Measurements from ENCODE around the gene NUDT5. TPM values are rescaled to one million over a fixed set of nuclear protein-coding genes. Genes with fewer than 3 reads are reported as not detected.
"Not testable (repeated sequence)": the region's sequence is repeated elsewhere in the genome, so short reads cannot be mapped to it uniquely, and the experiment has no call there.

Gene NUDT5
- total and polyA plus RNA-seq, 3 experiments from 2014 or later = 61.4 to 125 (median 119) TPM

DNA sequence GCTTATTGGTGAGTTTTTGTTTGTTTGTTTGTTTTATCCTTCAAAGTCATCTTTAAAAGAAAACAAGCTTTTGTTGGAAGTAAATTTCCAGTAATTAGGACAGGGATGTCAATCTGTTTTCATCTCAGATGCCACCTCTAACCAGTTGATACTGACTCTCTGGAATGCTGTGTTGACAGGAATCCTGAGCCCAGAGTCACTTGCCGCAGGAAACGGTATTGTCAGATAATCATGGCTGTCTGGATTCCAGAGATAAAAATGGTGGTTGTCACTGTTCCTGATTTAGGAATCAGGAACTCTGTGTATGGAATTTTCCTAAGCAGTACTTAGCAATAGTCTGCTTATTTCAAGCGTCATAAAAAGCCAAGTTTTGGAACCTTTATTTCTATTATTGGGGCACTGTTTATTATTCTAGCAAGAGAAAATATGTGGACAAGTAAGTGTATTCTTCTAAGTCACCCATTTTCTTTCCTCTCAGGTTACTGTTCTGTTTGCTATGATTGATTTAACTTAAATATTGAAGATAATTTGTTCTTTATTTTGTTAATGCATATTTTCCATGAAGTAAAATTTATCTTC lies 39.5 kb upstream of the NUDT5 start:
- Histone ChIP-seq H3K27ac (ENCODE audit: low read depth, low read length) (no peak overlapping the region), H3K27me3 (ENCODE audit: insufficient read depth, low read length, poor library complexity, severe bottlenecking) (no peaks in the 10 kb centered on the region), H3K36me3 (ENCODE audit: insufficient read depth, low read length) (peaks cover 34% of the 10 kb centered on the region), H3K4me3 (ENCODE audit: low read length) (no peak overlapping the region), H3K4me1 (ENCODE audit: insufficient read depth, low read length) (no peaks in the 10 kb centered on the region), H3K9me3 (ENCODE audit: low read length) (no peaks in the 10 kb centered on the region)
- POLR2A ChIA-PET = no interaction called here
- CTCF ChIA-PET = no interaction called here
- DNase-seq = no peak
- Mint-ChIP-seq H3K9me3 (no peaks in the 10 kb centered on the region), H3K27ac (peak overlapping the region in 1 of 8 donors; percentile 3), H3K27me3 (no peaks in the 10 kb centered on the region), H3K4me3 (no peak overlapping the region), H3K4me1 (peaks cover 0 to 2% (median 0%) of the 10 kb centered on the region in 3 donors), H3K36me3 (peaks cover 2 to 72% (median 28%) of the 10 kb centered on the region in 3 donors)

DNA sequence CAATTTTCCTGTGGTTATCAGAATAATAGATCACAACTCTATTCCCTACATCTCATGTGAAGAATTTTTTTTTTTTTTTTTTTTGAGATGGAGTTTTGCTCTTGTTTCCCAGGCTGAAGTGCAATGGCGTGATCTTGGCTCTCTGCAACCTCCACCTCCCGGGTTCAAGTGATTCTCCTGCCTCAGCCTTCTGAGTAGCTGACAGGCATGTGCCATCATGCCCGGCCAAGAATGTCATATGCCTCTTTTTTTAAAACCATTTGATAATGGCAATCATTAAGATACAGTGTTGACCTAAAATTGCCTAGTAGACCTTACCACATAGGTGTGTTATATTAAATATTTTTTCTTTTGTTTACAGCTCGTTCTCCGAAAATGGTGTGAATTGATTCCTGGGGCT lies 39.0 kb upstream of the NUDT5 start:
- H3K27me3 Mint-ChIP-seq; CTCF ChIA-PET; H3K4me1 ChIP-seq (ENCODE audit: insufficient read depth, low read length); H3K27ac ChIP-seq (ENCODE audit: low read depth, low read length); H3K4me3 ChIP-seq (ENCODE audit: low read length); H3K4me1 Mint-ChIP-seq; H3K27me3 ChIP-seq (ENCODE audit: insufficient read depth, low read length, poor library complexity, severe bottlenecking); H3K4me3 Mint-ChIP-seq; DNase-seq; H3K9me3 Mint-ChIP-seq; POLR2A ChIA-PET; H3K9me3 ChIP-seq (ENCODE audit: low read length): not testable (repeated sequence)
- peaks cover 0 to 73% (median 29%) of the 10 kb centered on the region in 3 donors for H3K36me3 Mint-ChIP-seq
- peak overlapping the region in 1 of 8 donors; percentile 3 for H3K27ac Mint-ChIP-seq
- peaks cover 34% of the 10 kb centered on the region for H3K36me3 ChIP-seq (ENCODE audit: insufficient read depth, low read length)

GRCh38 chr10:12228851-12229250 lies 33.2 kb upstream of the NUDT5 start:
- DNase-seq = no peak
- H3K27ac Mint-ChIP-seq = peak overlapping the region in 1 of 8 donors; percentile 1
- no peak overlapping the region for H3K4me3 Mint-ChIP-seq
- H3K36me3 Mint-ChIP-seq = peaks cover 0 to 61% (median 20%) of the 10 kb centered on the region in 3 donors
- ChIA-PET POLR2A (no interaction called here), CTCF (interaction anchor here (0.9 kb wide), 1 partner anchor 12 kb away, joined by 3 read pairs; no protein-coding TSS in a partner anchor)
- H3K4me3 ChIP-seq (ENCODE audit: low read length) = no peak overlapping the region
- no peaks in the 10 kb centered on the region for H3K9me3 ChIP-seq (ENCODE audit: low read length)
- peaks cover 7% of the 10 kb centered on the region for H3K36me3 ChIP-seq (ENCODE audit: insufficient read depth, low read length)
- no peak overlapping the region for H3K27ac ChIP-seq (ENCODE audit: low read depth, low read length)
- H3K27me3 ChIP-seq (ENCODE audit: insufficient read depth, low read length, poor library complexity, severe bottlenecking) = no peaks in the 10 kb centered on the region
- no peaks in the 10 kb centered on the region for H3K9me3 Mint-ChIP-seq
- no peaks in the 10 kb centered on the region for H3K27me3 Mint-ChIP-seq
- peaks cover 0 to 3% (median 2%) of the 10 kb centered on the region in 3 donors for H3K4me1 Mint-ChIP-seq
- no peaks in the 10 kb centered on the region for H3K4me1 ChIP-seq (ENCODE audit: insufficient read depth, low read length)

- peaks cover 0 to 59% (median 19%) of the 10 kb centered on the region in 3 donors for H3K36me3 Mint-ChIP-seq
- H3K4me1 Mint-ChIP-seq; H3K4me3 Mint-ChIP-seq; H3K9me3 Mint-ChIP-seq; H3K27me3 ChIP-seq (ENCODE audit: insufficient read depth, low read length, poor library complexity, severe bottlenecking); H3K9me3 ChIP-seq (ENCODE audit: low read length); H3K4me1 ChIP-seq (ENCODE audit: insufficient read depth, low read length); POLR2A ChIA-PET; H3K27ac Mint-ChIP-seq; H3K36me3 ChIP-seq (ENCODE audit: insufficient read depth, low read length); DNase-seq; H3K27ac ChIP-seq (ENCODE audit: low read depth, low read length); H3K4me3 ChIP-seq (ENCODE audit: low read length); H3K27me3 Mint-ChIP-seq: not testable (repeated sequence)
- CTCF ChIA-PET = interaction anchor here (1.6 kb wide), 1 partner anchor 12 kb away, joined by 3 read pairs; no protein-coding TSS in a partner anchor
Measured at GRCh38 chr10:12226438-12226837, 30.7 kb upstream of the NUDT5 start.

- DNase-seq = no peak
Measured at GRCh38 chr10:12225444-12225843, 29.8 kb upstream of the NUDT5 start.

GRCh38 chr10:12221323-12222298 lies 25.9 kb upstream of the NUDT5 start:
- ChIA-PET POLR2A (no interaction called here), CTCF (interaction anchor here (0.6 to 1.0 kb wide), 2 partner anchors 435 to 890 kb away, joined by 3 read pairs; no protein-coding TSS in a partner anchor)
- peaks cover 3 to 67% (median 26%) of the 10 kb centered on the region in 3 donors for H3K36me3 Mint-ChIP-seq
- no peak for DNase-seq
- Histone ChIP-seq H3K36me3 (ENCODE audit: insufficient read depth, low read length) (peaks cover 14% of the 10 kb centered on the region), H3K4me1 (ENCODE audit: insufficient read depth, low read length) (no peaks in the 10 kb centered on the region), H3K9me3 (ENCODE audit: low read length) (no peaks in the 10 kb centered on the region), H3K27ac (ENCODE audit: low read depth, low read length) (no peak overlapping the region), H3K4me3 (ENCODE audit: low read length) (no peak overlapping the region), H3K27me3 (ENCODE audit: insufficient read depth, low read length, poor library complexity, severe bottlenecking) (no peaks in the 10 kb centered on the region)
- no peak overlapping the region for H3K27ac Mint-ChIP-seq
- H3K9me3 Mint-ChIP-seq = no peaks in the 10 kb centered on the region
- H3K27me3 Mint-ChIP-seq = no peaks in the 10 kb centered on the region
- H3K4me1 Mint-ChIP-seq = peaks cover 3 to 9% (median 4%) of the 10 kb centered on the region in 3 donors
- no peak overlapping the region for H3K4me3 Mint-ChIP-seq

More at GRCh38 chr10:12225444-12225843, 29.8 kb upstream of the NUDT5 start:
- no peaks in the 10 kb centered on the region for H3K4me1 ChIP-seq (ENCODE audit: insufficient read depth, low read length)
- Mint-ChIP-seq H3K36me3 (peaks cover 0 to 60% (median 17%) of the 10 kb centered on the region in 3 donors), H3K4me1 (peaks cover 0 to 3% (median 2%) of the 10 kb centered on the region in 3 donors), H3K27me3 (no peaks in the 10 kb centered on the region), H3K9me3 (no peaks in the 10 kb centered on the region), H3K27ac (no peak overlapping the region), H3K4me3 (no peak overlapping the region)
- CTCF ChIA-PET = interaction anchor here (1.6 kb wide), 1 partner anchor 11 kb away, joined by 3 read pairs; no protein-coding TSS in a partner anchor
- H3K9me3 ChIP-seq (ENCODE audit: low read length) = no peaks in the 10 kb centered on the region
- POLR2A ChIA-PET = no interaction called here
- H3K27me3 ChIP-seq (ENCODE audit: insufficient read depth, low read length, poor library complexity, severe bottlenecking) = no peaks in the 10 kb centered on the region
- H3K4me3 ChIP-seq (ENCODE audit: low read length) = no peak overlapping the region
- no peak overlapping the region for H3K27ac ChIP-seq (ENCODE audit: low read depth, low read length)
- no peaks in the 10 kb centered on the region for H3K36me3 ChIP-seq (ENCODE audit: insufficient read depth, low read length)

DNA sequence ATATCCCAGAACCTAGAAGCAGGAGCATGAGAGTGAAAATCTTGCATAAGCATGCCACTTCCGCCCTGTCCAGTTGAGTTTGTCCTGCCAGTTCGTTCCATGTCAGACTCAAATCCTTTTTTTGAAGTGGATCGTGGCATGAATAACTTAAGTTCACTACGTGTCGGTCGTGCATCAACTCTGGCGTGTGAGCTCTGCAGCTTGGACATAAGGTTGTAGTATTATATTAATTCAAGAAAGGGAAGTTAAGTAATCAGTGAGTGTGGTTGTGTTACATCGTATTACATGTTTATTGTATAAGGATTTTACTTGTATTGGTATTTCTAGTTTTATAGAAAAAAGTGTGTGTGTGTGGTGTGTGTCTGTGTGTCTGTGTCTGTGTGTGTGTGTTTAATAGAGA lies 23.3 kb upstream of the NUDT5 start:
- POLR2A ChIA-PET = no interaction called here
- Mint-ChIP-seq H3K27me3 (no peaks in the 10 kb centered on the region), H3K36me3 (peaks cover 3 to 68% (median 25%) of the 10 kb centered on the region in 3 donors), H3K4me3 (no peak overlapping the region), H3K9me3 (no peaks in the 10 kb centered on the region), H3K4me1 (peaks cover 15 to 26% (median 24%) of the 10 kb centered on the region in 3 donors), H3K27ac (peak overlapping the region in 1 of 8 donors; percentile 8)
- CTCF ChIA-PET = interaction anchor here (1.7 kb wide), 1 partner anchor 24 kb away, joined by 6 read pairs; the partner anchor contains the start of genes CDC123 and NUDT5
- DNase-seq = no peak
- H3K27me3 ChIP-seq (ENCODE audit: insufficient read depth, low read length, poor library complexity, severe bottlenecking) = no peaks in the 10 kb centered on the region
- no peaks in the 10 kb centered on the region for H3K4me1 ChIP-seq (ENCODE audit: insufficient read depth, low read length)
- no peak overlapping the region for H3K4me3 ChIP-seq (ENCODE audit: low read length)
- no peaks in the 10 kb centered on the region for H3K9me3 ChIP-seq (ENCODE audit: low read length)
- H3K27ac ChIP-seq (ENCODE audit: low read depth, low read length) = no peak overlapping the region
- H3K36me3 ChIP-seq (ENCODE audit: insufficient read depth, low read length) = peaks cover 15% of the 10 kb centered on the region

Data from CD8-positive, alpha-beta memory T cell (primary cell).